ENCODE results near the gene AGPAT3. TPM values are rescaled to one million over a fixed set of nuclear protein-coding genes. Genes with fewer than 3 reads are reported as not detected.

The AGPAT3 gene
- total and polyA plus RNA-seq, 7 experiments from 2014 or later, result 11.4 to 121 (median 62.5) TPM

DNA sequence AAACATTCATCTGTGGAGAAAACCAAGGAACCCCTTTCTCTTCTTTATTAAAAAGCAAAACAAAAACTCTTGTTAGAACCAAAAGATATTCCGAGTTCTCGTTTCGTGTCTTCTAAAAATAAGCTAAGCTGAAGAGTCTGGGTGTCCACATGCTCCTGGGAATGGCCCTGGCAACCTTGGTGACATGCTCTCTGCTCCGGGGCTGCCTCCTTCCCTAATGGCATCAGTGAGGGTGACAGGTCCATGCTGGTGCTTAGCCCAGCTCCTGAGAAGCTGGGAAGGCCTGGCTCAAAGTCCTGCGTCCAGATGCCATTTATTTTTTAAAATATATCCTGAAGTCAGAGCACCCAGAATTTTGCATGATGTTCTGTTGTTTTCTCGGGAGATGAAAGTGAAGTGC lies 122.5 kb downstream of the AGPAT3 start:
- ATAC-seq (no peak), DNase-seq (no peak)
- intact Hi-C loops (cut with micrococcal nuclease), result loop anchor here in 1 of 2 donors (10.0 kb wide), 1 partner anchor 57 kb away; no protein-coding TSS in a partner anchor
- Histone ChIP-seq H3K9me3 (ENCODE audit: control insufficient read depth in 2 of 3, low read length in 3 of 3) (no peaks in the 10 kb centered on the region), H3K4me3 (ENCODE audit: low read length) (no peak overlapping the region), H3K4me1 (ENCODE audit: control insufficient read depth in 2 of 2, insufficient read depth in 2 of 2, low read length in 2 of 2) (peaks cover 0 to 6% of the 10 kb centered on the region in 2 donors), H3K36me3 (ENCODE audit: control insufficient read depth in 2 of 3, insufficient read depth in 3 of 3, low read length in 3 of 3) (peaks cover 0 to 11% (median 0%) of the 10 kb centered on the region in 3 experiments), H3K27me3 (ENCODE audit: control insufficient read depth in 2 of 2, insufficient read depth in 2 of 2, low read length in 2 of 2) (no peaks in the 10 kb centered on the region), H3K27ac (ENCODE audit: low read depth, low read length) (no peak overlapping the region)
- peaks cover 5 to 29% (median 17%) of the 10 kb centered on the region in 7 donors for H3K4me1 Mint-ChIP-seq
- no peak overlapping the region for H3K27ac Mint-ChIP-seq
- no peaks in the 10 kb centered on the region for H3K27me3 Mint-ChIP-seq
- H3K36me3 Mint-ChIP-seq, result peaks cover 0 to 4% (median 0%) of the 10 kb centered on the region in 5 donors
- ChIA-PET POLR2A (no interaction called here), CTCF (no interaction called here)
- H3K9me3 Mint-ChIP-seq, result no peaks in the 10 kb centered on the region
- no peak overlapping the region for H3K4me3 Mint-ChIP-seq

DNA sequence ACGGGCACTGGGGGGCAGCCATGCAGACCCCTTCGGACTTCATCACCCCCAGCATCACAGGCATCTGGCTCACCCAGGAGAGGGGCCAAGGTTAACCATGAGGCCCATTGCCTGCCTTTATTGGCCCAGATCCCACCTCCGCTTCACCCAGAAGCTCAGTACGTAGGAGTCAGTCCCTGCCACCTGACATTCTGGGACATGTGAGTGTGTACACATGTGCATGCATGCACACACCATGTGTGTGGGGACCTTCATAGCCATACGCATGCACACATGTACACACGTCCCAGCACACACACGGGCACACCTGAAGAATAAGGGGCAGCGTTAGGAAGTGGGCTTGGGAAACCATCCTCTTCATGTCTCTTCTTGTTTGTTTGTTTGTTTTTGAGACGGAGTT lies 123.0 kb downstream of the AGPAT3 start:
- Histone ChIP-seq H3K4me1 (ENCODE audit: control insufficient read depth in 2 of 2, insufficient read depth in 2 of 2, low read length in 2 of 2) (peaks cover 0 to 6% of the 10 kb centered on the region in 2 donors), H3K36me3 (ENCODE audit: control insufficient read depth in 2 of 3, insufficient read depth in 3 of 3, low read length in 3 of 3) (peaks cover 0 to 6% (median 0%) of the 10 kb centered on the region in 3 experiments), H3K27ac (ENCODE audit: low read depth, low read length) (no peak overlapping the region), H3K4me3 (ENCODE audit: low read length) (no peak overlapping the region), H3K27me3 (ENCODE audit: control insufficient read depth in 2 of 2, insufficient read depth in 2 of 2, low read length in 2 of 2) (no peaks in the 10 kb centered on the region), H3K9me3 (ENCODE audit: control insufficient read depth in 2 of 3, low read length in 3 of 3) (no peaks in the 10 kb centered on the region)
- Mint-ChIP-seq H3K27me3 (no peaks in the 10 kb centered on the region), H3K9me3 (no peaks in the 10 kb centered on the region), H3K4me1 (peaks cover 3 to 29% (median 17%) of the 10 kb centered on the region in 7 donors), H3K4me3 (no peak overlapping the region), H3K27ac (peak overlapping the region in 1 of 9 donors; percentile 25), H3K36me3 (peaks cover 0 to 4% (median 0%) of the 10 kb centered on the region in 5 donors)
- ATAC-seq, result no peak
- intact Hi-C loops (cut with micrococcal nuclease), result loop anchor here in 1 of 2 donors (10.0 kb wide), 1 partner anchor 57 kb away; no protein-coding TSS in a partner anchor
- POLR2A ChIA-PET, result no interaction called here
- no peak for DNase-seq
- CTCF ChIA-PET, result no interaction called here

DNA sequence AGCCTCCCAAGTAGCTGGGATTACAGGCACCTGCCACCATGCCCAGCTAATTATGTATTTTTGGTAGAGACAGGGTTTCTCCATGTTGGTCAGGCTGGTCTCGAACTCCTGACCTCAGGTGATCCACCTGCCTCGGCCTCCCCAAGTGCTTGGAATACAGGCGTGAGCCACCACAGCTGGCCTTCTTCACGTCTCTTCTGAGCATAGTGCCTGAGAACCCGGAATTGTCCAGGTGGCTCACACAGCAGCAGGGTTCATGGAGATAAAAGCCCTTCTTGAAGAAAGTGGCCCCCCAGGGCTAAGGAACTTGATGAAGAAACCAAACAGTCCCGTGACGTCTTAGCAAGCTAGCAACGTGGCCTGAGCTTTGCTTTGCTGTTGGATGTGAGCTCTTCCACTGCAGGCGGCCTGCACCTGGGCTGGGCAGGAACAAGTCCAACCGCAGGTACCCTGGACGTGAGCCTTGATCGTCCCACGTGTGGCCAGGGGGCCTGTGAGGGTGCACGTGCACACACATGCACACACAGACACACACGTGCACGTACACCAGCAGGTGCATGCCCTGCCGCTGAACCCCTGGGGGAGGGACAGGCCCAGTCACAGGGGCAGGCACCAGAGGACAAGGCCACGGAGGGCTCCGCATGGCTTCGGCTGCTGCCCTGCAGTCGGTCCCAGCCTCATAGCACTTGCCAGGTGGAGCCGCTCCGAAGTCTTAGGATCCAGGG lies 123.6 kb downstream of the AGPAT3 start:
- Histone ChIP-seq H3K27me3 (ENCODE audit: control insufficient read depth in 2 of 2, insufficient read depth in 2 of 2, low read length in 2 of 2) (no peaks in the 10 kb centered on the region), H3K4me3 (ENCODE audit: low read length) (no peak overlapping the region), H3K4me1 (ENCODE audit: control insufficient read depth in 2 of 2, insufficient read depth in 2 of 2, low read length in 2 of 2) (peaks cover 0 to 6% of the 10 kb centered on the region in 2 donors), H3K27ac (ENCODE audit: low read depth, low read length) (no peak overlapping the region), H3K9me3 (ENCODE audit: control insufficient read depth in 2 of 3, low read length in 3 of 3) (no peaks in the 10 kb centered on the region), H3K36me3 (ENCODE audit: control insufficient read depth in 2 of 3, insufficient read depth in 3 of 3, low read length in 3 of 3) (peaks cover 0 to under 1% (median 0%) of the 10 kb centered on the region in 3 experiments)
- CTCF ChIA-PET, result no interaction called here
- H3K27me3 Mint-ChIP-seq, result no peaks in the 10 kb centered on the region
- no peaks in the 10 kb centered on the region for H3K9me3 Mint-ChIP-seq
- H3K4me3 Mint-ChIP-seq, result no peak overlapping the region
- POLR2A ChIA-PET, result interaction anchor here (0.9 kb wide), 1 partner anchor 16 kb away, joined by 3 read pairs; no protein-coding TSS in a partner anchor
- peaks cover 0 to 4% (median 0%) of the 10 kb centered on the region in 5 donors for H3K36me3 Mint-ChIP-seq
- intact Hi-C loops (cut with micrococcal nuclease), result loop anchor here in 1 of 2 donors (10.0 kb wide), 1 partner anchor 56 kb away; no protein-coding TSS in a partner anchor
- H3K4me1 Mint-ChIP-seq, result peaks cover 3 to 29% (median 17%) of the 10 kb centered on the region in 7 donors
- peak overlapping the region in 1 of 9 donors; percentile 25 for H3K27ac Mint-ChIP-seq
- DNase-seq (no peak), ATAC-seq (no peak)

DNA sequence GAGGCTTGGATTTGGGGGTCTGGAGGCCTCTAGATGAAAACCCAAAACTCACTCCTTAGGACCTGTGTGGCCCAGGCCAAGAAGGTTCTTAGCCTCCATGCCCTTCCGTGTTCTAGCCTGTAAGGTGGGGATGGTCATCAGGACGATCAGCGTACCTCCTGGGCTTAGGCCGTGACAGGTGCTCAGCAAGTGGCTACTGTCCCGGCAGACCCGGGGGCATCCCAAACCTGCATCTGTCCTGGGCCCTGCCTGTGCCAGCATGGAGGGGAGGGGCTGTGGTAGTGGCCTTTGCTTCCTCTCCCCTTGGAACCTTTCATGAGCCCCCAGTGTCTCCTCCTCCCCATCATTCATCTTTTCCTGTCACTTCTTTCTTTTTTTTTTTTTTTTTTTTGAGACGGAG lies 124.4 kb downstream of the AGPAT3 start:
- ATAC-seq, result no peak
- intact Hi-C loops (cut with micrococcal nuclease), result loop anchor here in 1 of 2 donors (10.0 kb wide), 1 partner anchor 55 kb away; no protein-coding TSS in a partner anchor

DNA sequence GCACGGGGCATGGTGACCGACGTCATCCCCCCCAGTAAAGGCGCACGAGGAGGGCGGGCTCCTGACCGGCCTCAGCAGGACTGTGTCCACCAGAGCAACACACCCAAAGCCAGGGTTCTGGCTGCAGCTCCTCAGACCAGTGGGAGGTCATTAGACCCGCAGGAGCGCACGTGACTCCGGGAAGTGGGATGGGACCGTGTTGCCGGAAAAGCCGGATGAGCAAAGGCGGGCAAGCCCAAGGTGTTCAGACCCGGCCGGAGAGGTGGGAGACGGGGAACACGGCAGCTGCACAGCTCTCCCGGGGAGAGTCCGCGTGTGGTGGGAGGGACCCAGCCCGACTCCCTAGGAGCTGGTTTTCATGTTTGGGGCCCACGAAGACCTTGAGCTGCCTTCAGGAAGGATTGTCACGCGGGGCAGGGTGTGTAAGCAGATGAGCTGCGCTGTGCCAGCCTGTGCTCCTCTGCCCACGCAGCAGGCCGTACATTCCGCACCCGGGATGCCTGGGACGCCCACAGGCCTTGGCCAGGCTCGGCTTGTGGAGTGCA lies 126.5 kb downstream of the AGPAT3 start:
- Mint-ChIP-seq H3K9me3 (no peaks in the 10 kb centered on the region), H3K36me3 (no peaks in the 10 kb centered on the region), H3K27ac (no peak overlapping the region), H3K4me1 (peaks cover 0 to 9% (median 3%) of the 10 kb centered on the region in 7 donors), H3K27me3 (no peaks in the 10 kb centered on the region), H3K4me3 (no peak overlapping the region)
- Histone ChIP-seq H3K4me3 (ENCODE audit: low read length) (no peak overlapping the region), H3K27me3 (ENCODE audit: control insufficient read depth in 2 of 2, insufficient read depth in 2 of 2, low read length in 2 of 2) (no peaks in the 10 kb centered on the region), H3K9me3 (ENCODE audit: control insufficient read depth in 2 of 3, low read length in 3 of 3) (no peaks in the 10 kb centered on the region), H3K36me3 (ENCODE audit: control insufficient read depth in 2 of 3, insufficient read depth in 3 of 3, low read length in 3 of 3) (no peaks in the 10 kb centered on the region), H3K4me1 (ENCODE audit: control insufficient read depth in 2 of 2, insufficient read depth in 2 of 2, low read length in 2 of 2) (no peaks in the 10 kb centered on the region), H3K27ac (ENCODE audit: low read depth, low read length) (no peak overlapping the region)
- DNase-seq (no peak), ATAC-seq (no peak)
- ChIA-PET POLR2A (no interaction called here), CTCF (no interaction called here)
- intact Hi-C loops (cut with micrococcal nuclease), result no loop called here

More for the DNA sequence above, 124.4 kb downstream of the AGPAT3 start:
- Mint-ChIP-seq H3K9me3 (no peaks in the 10 kb centered on the region), H3K4me1 (peaks cover 3 to 25% (median 17%) of the 10 kb centered on the region in 7 donors), H3K27ac (no peak overlapping the region), H3K36me3 (no peaks in the 10 kb centered on the region), H3K4me3 (no peak overlapping the region), H3K27me3 (no peaks in the 10 kb centered on the region)
- ChIA-PET POLR2A (interaction anchor here (0.9 kb wide), 1 partner anchor 17 kb away, joined by 3 read pairs; no protein-coding TSS in a partner anchor), CTCF (no interaction called here)
- Histone ChIP-seq H3K27ac (ENCODE audit: low read depth, low read length) (no peak overlapping the region), H3K9me3 (ENCODE audit: control insufficient read depth in 2 of 3, low read length in 3 of 3) (no peaks in the 10 kb centered on the region), H3K4me1 (ENCODE audit: control insufficient read depth in 2 of 2, insufficient read depth in 2 of 2, low read length in 2 of 2) (peaks cover 0 to 6% of the 10 kb centered on the region in 2 donors), H3K36me3 (ENCODE audit: control insufficient read depth in 2 of 3, insufficient read depth in 3 of 3, low read length in 3 of 3) (no peaks in the 10 kb centered on the region), H3K27me3 (ENCODE audit: control insufficient read depth in 2 of 2, insufficient read depth in 2 of 2, low read length in 2 of 2) (no peaks in the 10 kb centered on the region), H3K4me3 (ENCODE audit: low read length) (no peak overlapping the region)
- no peak for DNase-seq

DNA sequence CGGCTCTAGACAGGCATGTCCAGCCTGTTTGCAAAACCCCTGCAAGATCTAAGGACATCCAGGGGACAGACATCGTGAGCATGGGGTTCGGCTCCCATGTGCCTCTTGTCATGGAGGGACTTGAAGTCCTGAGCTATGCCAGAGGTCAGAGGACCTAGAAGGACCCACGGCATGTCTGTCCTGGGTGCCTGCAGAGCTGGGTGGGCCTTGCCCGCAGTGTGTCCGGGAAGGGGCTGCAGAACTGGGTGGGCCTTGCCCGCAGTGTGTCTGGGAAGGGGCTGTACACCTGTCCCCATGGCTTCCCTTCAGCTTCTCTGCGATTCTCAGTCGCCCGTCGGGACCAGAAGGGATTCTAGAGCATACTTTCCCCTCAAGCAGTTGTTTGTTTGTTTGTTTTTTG lies 127.1 kb downstream of the AGPAT3 start:
- CTCF ChIA-PET, result no interaction called here
- H3K4me3 ChIP-seq (ENCODE audit: low read length), result no peak overlapping the region
- peaks cover 0 to 3% (median 0%) of the 10 kb centered on the region in 5 donors for H3K27me3 Mint-ChIP-seq

More for the DNA sequence above, 127.1 kb downstream of the AGPAT3 start:
- DNase-seq, result no peak
- Histone ChIP-seq H3K27me3 (ENCODE audit: control insufficient read depth in 2 of 2, insufficient read depth in 2 of 2, low read length in 2 of 2) (no peaks in the 10 kb centered on the region), H3K9me3 (ENCODE audit: control insufficient read depth in 2 of 3, low read length in 3 of 3) (no peaks in the 10 kb centered on the region), H3K4me1 (ENCODE audit: control insufficient read depth in 2 of 2, insufficient read depth in 2 of 2, low read length in 2 of 2) (no peaks in the 10 kb centered on the region), H3K36me3 (ENCODE audit: control insufficient read depth in 2 of 3, insufficient read depth in 3 of 3, low read length in 3 of 3) (no peaks in the 10 kb centered on the region), H3K27ac (ENCODE audit: low read depth, low read length) (no peak overlapping the region)
- POLR2A ChIA-PET, result no interaction called here
- Mint-ChIP-seq H3K9me3 (no peaks in the 10 kb centered on the region), H3K4me3 (no peak overlapping the region), H3K4me1 (peaks cover 0 to 5% (median 0%) of the 10 kb centered on the region in 7 donors), H3K27ac (no peak overlapping the region), H3K36me3 (no peaks in the 10 kb centered on the region)
- ATAC-seq, result no peak
- intact Hi-C loops (cut with micrococcal nuclease), result no loop called here
